GM12878 (cell line): ENCODE results near the gene EPHB2.

Experiments used
- ATF2 ChIP-seq: IDR thresholded peaks from 2 replicates; pipeline ENCODE4 v1.6.1; 2012; ENCODE audit warnings: low read length, inconsistent platforms
- BCL3 ChIP-seq: IDR thresholded peaks from 2 replicates; pipeline ENCODE4 v1.6.1; 2011; ENCODE audit warnings: borderline replicate concordance, low read depth, mild to moderate bottlenecking, moderate library complexity, low read length; ENCODE audit not compliant: insufficient read depth, poor library complexity, severe bottlenecking
- CEBPZ ChIP-seq: fragments of 150-350 bp; IDR thresholded peaks from 2 replicates; pipeline ENCODE4 v1.6.1; 2016; ENCODE audit warnings: low read depth, low read length
- E2F8 ChIP-seq: fragments of 450-650 bp; IDR thresholded peaks from 2 replicates; pipeline ENCODE4 v1.6.1; 2018; ENCODE audit warnings: mild to moderate bottlenecking, low read depth, moderate library complexity; ENCODE audit not compliant: partially characterized antibody
- EGR1 ChIP-seq, 2 experiments: IDR thresholded peaks; 1 replicate in 1 of 2; 2 replicates in 1 of 2; pipeline ENCODE4 v1.6.1; 2011 to 2012; ENCODE audit warnings: low read depth in 2 of 2, low read length in 2 of 2, borderline replicate concordance in 1 of 2, mild to moderate bottlenecking in 1 of 2, moderate library complexity in 1 of 2
- POLR2A ChIP-seq: IDR thresholded peaks from 2 replicates; pipeline ENCODE4 v1.6.1; 2011; ENCODE audit warnings: low read depth, mild to moderate bottlenecking, low read length
- RAD51 ChIP-seq: fragments of 450-650 bp; IDR thresholded peaks from 2 replicates; pipeline ENCODE4 v1.6.1; 2016; ENCODE audit warnings: moderate library complexity, mild to moderate bottlenecking, inconsistent platforms
- RELA ChIP-seq: fragments of 450-650 bp; IDR thresholded peaks from 2 replicates; pipeline ENCODE4 v1.8.0; 2014; ENCODE audit warnings: borderline replicate concordance; ENCODE audit not compliant: partially characterized antibody
- TAF1 ChIP-seq: IDR thresholded peaks from 2 replicates; pipeline ENCODE4 v1.6.1; 2011; ENCODE audit warnings: mild to moderate bottlenecking, low read depth, low read length, borderline replicate concordance
- TF ChIP-seq, protein P1 (sequence below): fragments of 450-650 bp; IDR thresholded peaks from 2 replicates; pipeline ENCODE4 v1.6.1; 2014; ENCODE audit warnings: mild to moderate bottlenecking
- TF ChIP-seq, protein P2 (sequence below), 3 experiments: IDR thresholded peaks in 2 of 3; conservative IDR thresholded peaks in 1 of 3; 2 replicates each; pipeline ENCODE4 v1.5.1; 2011; ENCODE audit warnings: low read depth in 3 of 3, low read length in 3 of 3, mild to moderate bottlenecking in 3 of 3, control low read depth in 2 of 3, moderate library complexity in 2 of 3, inconsistent platforms in 1 of 3, mixed read lengths in 1 of 3; ENCODE audit not compliant: control insufficient read depth in 2 of 3, insufficient read depth in 1 of 3; ENCODE audit errors: extremely low read depth in 1 of 3

GRCh38 chr1:22680726-22681125 is 29.9 kb upstream of the EPHB2 start:
- TF ChIP-seq, protein P1, sequence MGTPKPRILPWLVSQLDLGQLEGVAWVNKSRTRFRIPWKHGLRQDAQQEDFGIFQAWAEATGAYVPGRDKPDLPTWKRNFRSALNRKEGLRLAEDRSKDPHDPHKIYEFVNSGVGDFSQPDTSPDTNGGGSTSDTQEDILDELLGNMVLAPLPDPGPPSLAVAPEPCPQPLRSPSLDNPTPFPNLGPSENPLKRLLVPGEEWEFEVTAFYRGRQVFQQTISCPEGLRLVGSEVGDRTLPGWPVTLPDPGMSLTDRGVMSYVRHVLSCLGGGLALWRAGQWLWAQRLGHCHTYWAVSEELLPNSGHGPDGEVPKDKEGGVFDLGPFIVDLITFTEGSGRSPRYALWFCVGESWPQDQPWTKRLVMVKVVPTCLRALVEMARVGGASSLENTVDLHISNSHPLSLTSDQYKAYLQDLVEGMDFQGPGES = no peak
- TF ChIP-seq POLR2A (no peak), RAD51 (no peak), CEBPZ (no peak), ATF2 (no peak), RELA (no peak), EGR1 (IDR thresholded peaks at IDR 0.05; ENCODE audit: borderline replicate concordance in 1 of 2, low read depth in 2 of 2, low read length in 2 of 2) (no peak), BCL3 (no peak), TAF1 (no peak), E2F8 (no peak)
- TF ChIP-seq, protein P2, sequence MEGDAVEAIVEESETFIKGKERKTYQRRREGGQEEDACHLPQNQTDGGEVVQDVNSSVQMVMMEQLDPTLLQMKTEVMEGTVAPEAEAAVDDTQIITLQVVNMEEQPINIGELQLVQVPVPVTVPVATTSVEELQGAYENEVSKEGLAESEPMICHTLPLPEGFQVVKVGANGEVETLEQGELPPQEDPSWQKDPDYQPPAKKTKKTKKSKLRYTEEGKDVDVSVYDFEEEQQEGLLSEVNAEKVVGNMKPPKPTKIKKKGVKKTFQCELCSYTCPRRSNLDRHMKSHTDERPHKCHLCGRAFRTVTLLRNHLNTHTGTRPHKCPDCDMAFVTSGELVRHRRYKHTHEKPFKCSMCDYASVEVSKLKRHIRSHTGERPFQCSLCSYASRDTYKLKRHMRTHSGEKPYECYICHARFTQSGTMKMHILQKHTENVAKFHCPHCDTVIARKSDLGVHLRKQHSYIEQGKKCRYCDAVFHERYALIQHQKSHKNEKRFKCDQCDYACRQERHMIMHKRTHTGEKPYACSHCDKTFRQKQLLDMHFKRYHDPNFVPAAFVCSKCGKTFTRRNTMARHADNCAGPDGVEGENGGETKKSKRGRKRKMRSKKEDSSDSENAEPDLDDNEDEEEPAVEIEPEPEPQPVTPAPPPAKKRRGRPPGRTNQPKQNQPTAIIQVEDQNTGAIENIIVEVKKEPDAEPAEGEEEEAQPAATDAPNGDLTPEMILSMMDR (IDR thresholded peaks at IDR 0.05 in 2 of 3, conservative IDR thresholded peaks at IDR 0.05 in 1 of 3; ENCODE audit: control insufficient read depth in 2 of 3, extremely low read depth in 1 of 3, insufficient read depth in 1 of 3, low read depth in 3 of 3, low read length in 3 of 3) = no peak
